HuH-7.5 (cell line): ENCODE results near the gene LCE1A.
A peak's percentile ranks its signal among the peaks of the same experiment; 100 is the strongest.

ENCODE experiments used
- DNase-seq: peaks from one replicate; pipeline ENCODE4 v3.0.0; 2011; ENCODE audit warnings: low spot score

Gene LCE1A, protein sequence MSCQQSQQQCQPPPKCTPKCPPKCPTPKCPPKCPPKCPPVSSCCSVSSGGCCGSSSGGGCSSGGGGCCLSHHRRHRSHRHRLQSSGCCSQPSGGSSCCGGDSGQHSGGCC

GRCh38 chr1:152827173-152827572, at the start of gene LCE1A:
TSS of gene LCE1A (plus strand) at chr1:152827473. CDS start at chr1:152827473, 0 bp downstream.
- DNase-seq, result no peak

DNA sequence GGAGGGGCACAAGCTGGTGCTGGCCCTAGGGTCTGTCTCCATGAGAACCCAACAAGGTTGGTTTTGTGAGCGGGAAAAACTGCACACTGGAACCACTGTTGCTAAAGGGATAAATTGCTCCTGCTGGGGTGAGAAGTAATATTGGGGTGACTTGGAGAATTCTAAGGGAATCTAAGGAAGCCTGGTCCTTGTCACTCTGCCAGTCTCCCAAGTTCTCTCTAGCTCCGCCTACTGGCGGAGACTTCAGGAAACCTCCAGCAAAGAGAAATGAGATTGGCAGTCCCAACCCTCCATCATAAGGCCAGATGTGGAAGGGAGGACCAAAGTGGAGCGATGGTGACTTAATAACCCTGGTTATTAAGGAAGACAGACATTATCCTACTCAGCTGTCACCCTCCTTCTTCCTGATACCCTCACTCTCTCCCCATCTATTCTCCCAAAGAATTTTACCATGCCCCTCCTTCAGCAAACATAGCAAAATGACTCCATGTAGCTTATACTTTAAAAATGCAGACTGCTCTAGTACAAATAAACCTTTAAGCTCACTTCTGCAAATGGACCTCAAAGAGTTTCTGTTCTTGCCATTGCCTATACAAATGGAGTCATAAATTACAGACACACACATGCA, 49.6 kb upstream of the LCE1A start:
- DNase-seq, result peak; percentile 20

DNA sequence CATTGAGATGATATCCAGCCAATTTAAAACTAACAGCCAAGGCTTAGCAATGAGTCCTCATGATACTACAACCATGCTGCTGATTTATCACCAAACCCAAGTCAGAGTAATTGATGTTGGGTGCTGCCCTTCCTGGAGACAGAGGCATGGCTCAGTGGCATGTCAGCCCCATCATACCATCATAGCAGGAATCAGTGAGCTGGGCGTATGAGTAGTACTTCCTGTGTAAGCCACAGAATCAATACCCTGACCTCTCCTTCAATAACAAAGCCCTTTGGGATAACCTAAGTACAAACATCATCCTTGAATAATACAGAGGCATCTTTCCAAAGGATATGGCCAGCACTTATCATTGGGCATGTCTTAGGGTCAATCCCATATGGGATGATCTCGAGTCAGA, 44.2 kb upstream of the LCE1A start:
- DNase-seq, result no peak

DNA sequence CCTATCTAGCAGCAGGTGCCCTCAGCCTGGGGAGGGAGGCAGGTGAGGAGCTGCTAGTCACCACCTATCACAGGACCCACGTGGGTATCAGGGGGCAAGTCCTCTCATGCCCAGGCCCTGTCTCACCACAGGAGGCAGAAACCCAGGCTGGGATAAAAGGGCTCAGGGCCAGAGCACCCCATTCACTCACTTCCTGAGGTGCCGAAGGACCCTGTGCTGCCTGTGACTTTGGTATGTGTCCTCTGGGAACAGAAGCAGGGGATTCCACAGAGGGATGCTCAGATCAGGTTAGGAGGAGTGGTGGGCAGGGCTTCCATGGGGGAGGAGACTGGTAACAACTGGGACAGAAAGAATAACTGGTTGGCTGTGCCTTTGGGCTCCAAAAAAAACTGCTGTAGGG, 41.2 kb upstream of the LCE1A start, which contains the start of gene LCE1E:
TSS of gene LCE1E (plus strand) at position 181 of the 400 bp plus-strand sequence. CDS start 1,043 bp downstream, outside the sequence.
- DNase-seq, result no peak

DNA sequence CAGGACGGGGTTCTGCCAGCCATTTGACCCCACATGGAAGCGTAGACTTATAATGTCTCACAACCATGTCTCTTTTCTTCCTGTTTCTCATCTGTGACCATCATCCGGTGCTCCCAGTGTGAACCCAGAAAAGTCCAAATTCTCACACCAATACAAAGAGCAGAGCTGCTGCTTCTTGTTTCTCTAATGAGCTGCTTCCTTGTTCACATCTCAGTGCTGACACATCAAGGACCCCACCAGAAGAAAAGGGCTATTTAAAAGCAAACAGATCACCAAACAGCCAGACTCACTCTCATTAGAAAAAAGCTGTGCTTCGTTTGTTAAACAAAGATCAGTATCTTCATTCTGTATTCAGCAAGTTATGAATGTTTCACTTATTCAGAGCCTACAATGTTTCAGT, 31.6 kb upstream of the LCE1A start:
- DNase-seq, result no peak

DNA sequence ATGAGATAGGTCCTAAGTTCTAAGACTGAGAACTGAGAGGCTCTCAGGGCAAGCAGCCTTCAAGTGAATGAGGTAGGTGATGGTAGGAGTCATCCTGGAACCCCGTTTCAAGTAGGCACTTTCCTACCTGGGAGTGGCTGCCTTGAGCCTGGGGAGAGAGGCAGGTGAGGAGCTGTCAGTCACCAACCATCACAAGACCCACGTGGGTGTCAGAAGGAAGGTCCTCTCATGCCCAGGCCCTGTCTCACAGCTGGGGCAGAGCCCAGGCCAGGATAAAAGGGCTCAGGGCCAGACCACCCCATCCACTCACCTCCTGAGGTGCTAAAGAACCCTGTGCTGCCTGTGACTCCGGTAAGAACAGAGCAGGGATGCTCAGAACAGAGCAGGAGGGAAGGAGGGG, 30.9 kb upstream of the LCE1A start, which contains the start of gene LCE1D:
TSS of gene LCE1D (plus strand) at position 301 of the 400 bp plus-strand sequence. CDS start 1,074 bp downstream, outside the sequence.
- no peak for DNase-seq

DNA sequence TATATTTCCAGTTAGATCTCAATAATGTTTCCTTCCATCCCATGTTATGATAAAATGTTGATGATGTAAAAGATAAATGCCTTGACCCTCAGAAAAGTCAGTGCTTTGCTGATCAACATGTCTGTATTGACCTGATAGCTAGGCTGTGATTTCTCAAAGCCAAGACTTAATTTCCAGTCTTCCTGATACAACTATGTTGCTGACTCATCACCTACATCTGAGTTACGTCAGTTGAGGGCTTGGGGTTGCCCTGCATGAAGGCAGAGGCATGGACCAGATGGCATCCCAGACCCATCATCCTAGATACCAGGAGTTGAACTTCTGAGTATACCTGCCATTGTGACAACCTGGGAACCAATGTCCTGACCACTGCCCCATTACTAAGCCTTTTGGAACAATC, 25.9 kb upstream of the LCE1A start:
- DNase-seq, result no peak

DNA sequence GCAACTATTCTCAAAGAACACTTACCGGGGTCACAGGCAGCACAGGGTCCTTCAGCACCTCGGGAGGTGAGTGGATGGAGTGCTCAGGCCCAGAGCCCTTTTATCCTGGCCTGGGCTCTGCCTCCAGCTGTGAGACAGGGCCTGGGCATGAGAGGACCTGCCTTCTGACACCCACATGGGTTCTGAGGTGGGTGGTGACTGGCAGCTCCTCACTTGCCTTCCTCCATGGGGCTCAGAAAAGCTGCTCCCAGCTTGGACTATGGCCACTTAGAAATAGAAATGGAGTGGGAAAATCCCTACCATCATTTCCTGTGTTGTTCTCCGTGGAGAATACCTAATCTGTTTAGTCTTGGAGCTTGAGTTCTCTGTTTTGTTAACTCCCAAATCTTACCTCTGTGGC, 20.7 kb upstream of the LCE1A start, which contains the start of gene LCE1C:
TSS of gene LCE1C (minus strand) at position 76 of the 400 bp plus-strand sequence. CDS start 1,173 bp downstream, outside the sequence.
- no peak for DNase-seq

DNA sequence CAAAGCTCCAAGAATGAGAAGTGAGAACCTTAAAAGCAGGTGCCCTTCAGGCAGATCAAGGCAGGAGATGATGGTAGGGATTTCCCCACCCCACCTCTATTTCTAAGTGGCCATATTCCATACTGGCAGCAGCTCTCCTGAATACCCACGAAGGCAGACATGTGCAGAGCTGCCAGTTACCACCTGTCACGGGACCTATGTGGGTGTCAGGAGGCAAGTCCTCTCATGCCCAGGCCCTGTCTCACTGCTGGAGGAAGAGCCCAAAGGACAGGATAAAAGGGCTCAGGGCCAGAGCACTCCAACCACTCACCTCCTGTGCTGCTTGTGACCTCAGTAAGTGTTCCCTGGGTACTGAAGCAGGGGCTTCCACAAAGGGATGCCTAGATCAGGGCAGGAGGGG, 16.2 kb upstream of the LCE1A start:
- DNase-seq, result no peak

- DNase-seq, result no peak
Observed at GRCh38 chr1:152811671-152812070, 15.6 kb upstream of the LCE1A start, which contains the start of gene LCE1B. TSS of gene LCE1B (plus strand) at chr1:152811971. CDS start at chr1:152812447, 476 bp downstream.

DNA sequence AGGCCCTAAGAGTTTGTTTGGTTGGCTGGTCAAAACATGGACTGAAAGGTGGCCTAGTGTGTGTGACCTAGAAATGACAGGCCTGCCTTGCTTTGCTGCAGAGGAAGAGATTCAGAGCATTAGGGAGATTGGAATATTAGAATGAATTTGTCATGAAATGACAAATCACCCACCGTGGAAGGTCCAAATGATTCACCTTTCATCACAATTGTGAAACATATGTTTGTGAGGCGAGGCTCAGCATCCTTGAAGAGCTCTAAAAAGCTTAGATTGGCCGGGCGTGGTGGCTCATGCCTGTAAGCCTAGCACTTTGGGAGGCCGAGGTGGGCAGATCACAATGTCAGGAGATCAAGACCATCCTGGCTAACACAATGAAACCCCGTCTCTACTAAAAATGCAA, 10.0 kb upstream of the LCE1A start:
- DNase-seq, result no peak

GRCh38 chr1:152823294-152823693, 4.0 kb upstream of the LCE1A start:
- no peak for DNase-seq

- DNase-seq, result no peak
Observed at GRCh38 chr1:152824964-152825363, 2.3 kb upstream of the LCE1A start.

DNA sequence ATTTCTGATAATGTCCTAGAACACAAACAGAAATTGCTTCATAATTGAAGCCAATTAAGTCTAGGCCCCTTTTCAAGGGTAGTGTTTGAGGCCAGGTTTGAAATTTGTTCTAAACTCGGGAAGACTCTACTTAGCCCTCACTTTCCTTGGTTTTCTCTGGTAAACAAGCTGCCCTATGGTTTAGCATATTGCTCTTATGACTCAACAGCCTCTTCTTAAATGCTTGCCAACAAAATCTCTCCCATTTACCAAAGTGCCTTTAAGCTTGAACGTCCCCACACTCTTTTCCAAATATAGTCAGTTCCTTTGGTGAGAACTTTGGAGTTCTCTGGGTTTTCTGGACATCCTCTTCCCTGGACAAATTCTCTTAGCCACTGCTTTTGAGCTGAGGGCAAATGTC, 9.6 kb downstream of the LCE1A start:
- no peak for DNase-seq

DNA sequence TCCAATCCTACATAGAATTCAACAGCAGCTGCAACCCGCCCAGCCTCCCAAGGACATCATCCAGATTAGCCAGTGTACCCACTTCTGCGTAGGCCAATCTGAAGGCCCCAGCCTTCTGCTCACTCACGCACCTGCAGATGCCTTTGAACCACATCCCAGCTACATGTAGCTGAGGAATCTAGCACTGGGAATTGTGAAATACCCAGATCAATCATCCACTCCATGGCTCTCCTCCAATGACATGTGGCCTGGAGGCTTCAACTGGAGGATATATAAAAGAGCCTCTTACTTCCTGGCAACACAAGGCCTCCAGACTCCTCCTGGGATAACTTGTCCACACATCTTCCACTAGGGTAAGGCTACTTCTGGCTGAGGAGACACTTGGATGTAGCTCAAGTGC, 15.3 kb downstream of the LCE1A start, which contains the start of gene LCE6A:
TSS of gene LCE6A (plus strand) at position 301 of the 400 bp plus-strand sequence. CDS start 665 bp downstream, outside the sequence.
- DNase-seq, result no peak

- no peak for DNase-seq
Observed at GRCh38 chr1:152855661-152856060, 28.4 kb downstream of the LCE1A start.

- DNase-seq, result no peak
Observed at GRCh38 chr1:152858062-152858461, 30.8 kb downstream of the LCE1A start.

GRCh38 chr1:152859696-152860095, 32.4 kb downstream of the LCE1A start, which contains the start of gene LCE7A:
TSS of gene LCE7A (plus strand) at chr1:152859996. CDS start at chr1:152860698, 702 bp downstream.
- no peak for DNase-seq

GRCh38 chr1:152860129-152860528, 32.9 kb downstream of the LCE1A start:
- DNase-seq, result no peak

DNA sequence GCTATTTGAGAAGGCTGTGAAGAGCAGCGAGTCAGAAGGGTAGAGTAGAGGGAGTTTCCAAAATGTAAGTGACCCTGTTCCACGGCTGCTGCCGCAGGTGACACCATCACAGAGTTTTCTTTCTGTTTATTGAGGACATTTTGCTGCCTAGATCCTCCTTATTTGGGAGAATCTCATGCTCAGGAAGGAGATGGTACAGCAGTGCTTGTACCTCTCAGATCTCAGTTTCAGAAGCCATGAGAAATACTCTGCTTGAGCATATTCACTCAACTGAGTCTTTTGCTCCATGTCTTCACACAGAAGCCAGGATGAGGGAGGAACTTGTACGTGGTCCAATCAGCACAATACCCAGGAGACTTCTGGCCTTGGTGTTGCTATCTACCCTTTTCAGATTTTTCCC, 34.1 kb downstream of the LCE1A start:
- DNase-seq, result no peak

GRCh38 chr1:152864443-152864842, 37.2 kb downstream of the LCE1A start:
- no peak for DNase-seq

DNA sequence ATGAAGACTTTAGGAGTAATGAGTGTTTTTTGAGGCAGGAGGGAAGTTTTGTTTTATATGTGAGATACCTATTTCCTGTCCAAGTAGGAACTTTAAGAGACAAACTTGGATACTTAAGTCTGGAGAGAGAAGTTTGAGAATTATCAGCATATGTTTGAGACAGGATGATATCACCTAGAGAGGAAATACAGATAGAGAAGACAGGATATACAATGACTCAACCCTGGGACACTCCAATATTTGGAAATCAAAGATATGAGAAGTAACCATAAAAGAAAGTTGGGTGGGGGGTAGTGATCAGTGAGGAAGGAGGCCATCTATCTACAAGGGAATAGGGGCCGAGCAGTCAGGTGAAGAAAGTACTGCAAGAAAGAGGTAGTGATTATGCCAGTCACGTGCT, 39.0 kb downstream of the LCE1A start:
- no peak for DNase-seq

DNA sequence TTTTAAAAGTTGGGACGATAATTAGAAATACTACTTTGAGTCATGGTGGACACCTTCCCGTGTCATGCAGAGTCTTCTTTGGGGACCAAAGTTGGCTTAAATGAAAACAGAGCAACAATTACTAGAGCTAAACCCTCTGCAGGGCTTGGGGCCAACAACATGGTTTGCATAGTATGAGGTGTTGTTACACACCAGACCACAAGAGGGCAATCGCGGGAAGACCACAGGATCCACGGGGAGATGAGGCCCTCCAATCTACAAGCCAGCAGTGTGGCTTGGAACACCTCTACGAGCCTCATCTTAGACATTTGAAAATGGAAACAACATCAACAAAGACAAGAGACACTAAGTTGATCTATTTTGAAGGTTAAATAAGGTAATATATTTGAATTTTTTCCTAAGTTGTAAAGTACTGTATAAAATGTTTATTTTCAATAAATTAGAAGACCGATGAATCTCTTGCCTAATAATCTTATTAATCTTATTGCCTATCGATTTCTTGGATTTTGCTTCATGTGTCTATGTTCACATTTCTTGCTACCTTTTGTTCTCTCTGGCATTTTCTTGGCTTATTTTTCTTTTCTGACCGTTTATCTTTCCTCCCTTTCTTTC, 42.6 kb downstream of the LCE1A start:
- DNase-seq, result peak; percentile 62
